Measurements from ENCODE around the gene NFYA. TPM values are rescaled to one million over a fixed set of nuclear protein-coding genes. Genes with fewer than 3 reads are reported as not detected.

Gene NFYA
- total RNA-seq, 3 donors from 2014 or later (not counting 1 experiment from before 2014, with no cell fraction given) = 27.5 to 33.1 (median 33.0) TPM

DNA sequence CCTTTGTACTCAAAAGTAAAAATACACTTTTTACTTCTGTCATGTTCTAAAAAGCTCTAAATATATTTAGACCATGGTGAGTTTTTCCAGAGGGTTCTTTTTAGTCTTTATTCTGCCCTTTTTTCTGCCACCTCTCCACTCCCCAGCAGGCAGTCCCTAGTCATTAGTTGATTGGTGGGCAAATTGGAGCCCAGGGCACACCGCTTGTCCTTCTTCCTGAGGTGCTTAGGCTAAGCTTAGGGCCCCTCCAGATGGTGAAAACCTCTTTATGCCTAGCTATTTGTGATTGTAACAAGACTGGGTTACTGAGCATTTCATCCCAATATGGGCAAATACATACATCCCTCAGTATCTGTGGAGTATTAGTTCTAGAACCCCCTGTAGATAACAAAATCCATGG is 75.1 kb downstream of the NFYA start:
- Mint-ChIP-seq H3K27me3 (ENCODE audit: low read depth in 2 of 2) (no peaks in the 10 kb centered on the region), H3K4me3 (no peak overlapping the region), H3K4me1 (peaks cover 5 to 7% of the 10 kb centered on the region in 2 donors), H3K36me3 (no peaks in the 10 kb centered on the region), H3K9me3 (no peaks in the 10 kb centered on the region), H3K27ac (no peak overlapping the region)
- intact Hi-C loops (cut with micrococcal nuclease) = no loop called here
- no peaks in the 10 kb centered on the region for H3K27me3 ChIP-seq (ENCODE audit: control insufficient read depth, insufficient read depth, low read length)
- H3K4me3 ChIP-seq (ENCODE audit: low read length) = no peak overlapping the region
- TF ChIP-seq, protein P1, sequence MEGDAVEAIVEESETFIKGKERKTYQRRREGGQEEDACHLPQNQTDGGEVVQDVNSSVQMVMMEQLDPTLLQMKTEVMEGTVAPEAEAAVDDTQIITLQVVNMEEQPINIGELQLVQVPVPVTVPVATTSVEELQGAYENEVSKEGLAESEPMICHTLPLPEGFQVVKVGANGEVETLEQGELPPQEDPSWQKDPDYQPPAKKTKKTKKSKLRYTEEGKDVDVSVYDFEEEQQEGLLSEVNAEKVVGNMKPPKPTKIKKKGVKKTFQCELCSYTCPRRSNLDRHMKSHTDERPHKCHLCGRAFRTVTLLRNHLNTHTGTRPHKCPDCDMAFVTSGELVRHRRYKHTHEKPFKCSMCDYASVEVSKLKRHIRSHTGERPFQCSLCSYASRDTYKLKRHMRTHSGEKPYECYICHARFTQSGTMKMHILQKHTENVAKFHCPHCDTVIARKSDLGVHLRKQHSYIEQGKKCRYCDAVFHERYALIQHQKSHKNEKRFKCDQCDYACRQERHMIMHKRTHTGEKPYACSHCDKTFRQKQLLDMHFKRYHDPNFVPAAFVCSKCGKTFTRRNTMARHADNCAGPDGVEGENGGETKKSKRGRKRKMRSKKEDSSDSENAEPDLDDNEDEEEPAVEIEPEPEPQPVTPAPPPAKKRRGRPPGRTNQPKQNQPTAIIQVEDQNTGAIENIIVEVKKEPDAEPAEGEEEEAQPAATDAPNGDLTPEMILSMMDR (IDR thresholded peaks at IDR 0.05) = no peak
- WGBS (ENCODE audit: insufficient coverage) = 100% methylated on average over 1 of the region's 1 CpG
- no peaks in the 10 kb centered on the region for H3K9me3 ChIP-seq (ENCODE audit: control insufficient read depth, insufficient read depth, low read length)
- no peaks in the 10 kb centered on the region for H3K4me1 ChIP-seq (ENCODE audit: control insufficient read depth, insufficient read depth, low read length)
- no peak for DNase-seq
- no peak for ATAC-seq
- no peaks in the 10 kb centered on the region for H3K36me3 ChIP-seq (ENCODE audit: control insufficient read depth, insufficient read depth, low read length)
- H3K27ac ChIP-seq (ENCODE audit: low read length) = no peak overlapping the region

Other genes with a start within 250 kb of the NFYA start
- 1 to 10 TPM; 2.1 to 5.3 (median 4.4) TPM for gene UNC5CL, start 33.8 kb upstream of the NFYA start, total RNA-seq
- not detected for gene TSPO2, start 30.5 kb upstream of the NFYA start, total RNA-seq
- gene APOBEC2, start 19.8 kb upstream of the NFYA start, total RNA-seq = not detected
- gene OARD1, start 618 bp upstream of the NFYA start, total RNA-seq = 10 to 100 TPM; 30.8 to 36.7 (median 35.5) TPM
- gene TREML1, start 81.4 kb downstream of the NFYA start, total RNA-seq = 1 to 10 TPM; 1.4 to 8.6 (median 3.4) TPM
- not detected for gene TREM2, start 90.1 kb downstream of the NFYA start, total RNA-seq
- 1 to 10 TPM in 2 of 3 donors, under 1 TPM in 1; 0.75 to 3.0 (median 1.0) TPM for gene TREML2, start 128.2 kb downstream of the NFYA start, total RNA-seq
- 1 to 10 TPM in 1 of 3 donors, under 1 TPM in 2; 0.21 to 2.1 (median 0.32) TPM for gene TREML4, start 155.4 kb downstream of the NFYA start, total RNA-seq
- gene TREM1, start 213.7 kb downstream of the NFYA start, total RNA-seq = 10 to 100 TPM in 1 of 3 donors, 1 to 10 TPM in 2; 9.5 to 44.2 (median 9.8) TPM

Data from natural killer cell (primary cell).